ENCODE measurements around the gene INSIG2. TPM values are rescaled to one million over a fixed set of nuclear protein-coding genes. Genes with fewer than 3 reads are reported as not detected.

The INSIG2 gene
- total and polyA plus RNA-seq, 12 donors: 5.6 to 19.3 (median 13.5) TPM

- no peak for DNase-seq
- 54 to 57% methylated on average over 3 of the region's 3 CpGs for WGBS, 2 donors
- no peak for ATAC-seq
- Histone ChIP-seq H3K4me3 (no peak overlapping the region), H3K4me1 (no peaks in the 10 kb centered on the region), H3K36me3 (no peaks in the 10 kb centered on the region), H3K9me3 (no peaks in the 10 kb centered on the region), H3K27me3 (peaks cover 0 to 7% (median 0%) of the 10 kb centered on the region in 7 donors), H3K27ac (no peak overlapping the region)
- TF ChIP-seq CTCF (IDR thresholded peaks at IDR 0.05): no peak
- intact Hi-C loops (cut with DNase I): no loop called here
Measured at GRCh38 chr2:118078734-118079133, 9.5 kb upstream of the INSIG2 start.

- 80 to 87% methylated on average over 5 of the region's 5 CpGs for WGBS, 2 donors
- ATAC-seq (no peak), DNase-seq (no peak)
- intact Hi-C loops (cut with DNase I): loop anchor here in 2 of 10 donors (10.0 kb wide), 2 partner anchors 100 to 270 kb away; partner anchors contain the start of gene DDX18 (in 2 of the 2)
- H3K4me1 ChIP-seq: peaks cover 0 to 14% (median 7%) of the 10 kb centered on the region in 9 donors
- TF ChIP-seq CTCF (IDR thresholded peaks at IDR 0.05): no peak
- no peaks in the 10 kb centered on the region for H3K9me3 ChIP-seq
- H3K36me3 ChIP-seq: no peaks in the 10 kb centered on the region
- H3K4me3 ChIP-seq: no peak overlapping the region
- peaks cover 0 to 6% (median 0%) of the 10 kb centered on the region in 7 donors for H3K27me3 ChIP-seq
- no peak overlapping the region for H3K27ac ChIP-seq
Measured at GRCh38 chr2:118084491-118085089, 3.7 kb upstream of the INSIG2 start.

- H3K36me3 ChIP-seq: no peaks in the 10 kb centered on the region
- peaks cover 0 to 23% (median 14%) of the 10 kb centered on the region in 9 donors for H3K4me1 ChIP-seq
- H3K27me3 ChIP-seq: peaks cover 0 to 6% (median 0%) of the 10 kb centered on the region in 7 donors
- ATAC-seq (no peak), DNase-seq (no peak)
- no peak overlapping the region for H3K27ac ChIP-seq
- WGBS, 2 donors: 93% methylated on average over 2 of the region's 2 CpGs
- no peak for TF ChIP-seq CTCF (IDR thresholded peaks at IDR 0.05)
- no peaks in the 10 kb centered on the region for H3K9me3 ChIP-seq
- intact Hi-C loops (cut with DNase I): loop anchor here in 2 of 10 donors (10.0 kb wide), 2 partner anchors 99 to 271 kb away; partner anchors contain the start of gene DDX18 (in 2 of the 2)
- no peak overlapping the region for H3K4me3 ChIP-seq
Measured at GRCh38 chr2:118085173-118086023, 2.9 kb upstream of the INSIG2 start.

- Histone ChIP-seq H3K27ac (no peak overlapping the region), H3K36me3 (no peaks in the 10 kb centered on the region), H3K9me3 (no peaks in the 10 kb centered on the region), H3K4me3 (no peak overlapping the region), H3K27me3 (peaks cover 0 to 6% (median 0%) of the 10 kb centered on the region in 7 donors), H3K4me1 (peaks cover 0 to 25% (median 14%) of the 10 kb centered on the region in 9 donors)
- WGBS, 2 donors: 85 to 88% methylated on average over 3 of the region's 3 CpGs
- no peak for TF ChIP-seq CTCF (IDR thresholded peaks at IDR 0.05)
- ATAC-seq (no peak), DNase-seq (no peak)
- intact Hi-C loops (cut with DNase I): loop anchor here in 2 of 10 donors (10.0 kb wide), 2 partner anchors 99 to 271 kb away; partner anchors contain the start of gene DDX18 (in 2 of the 2)
Measured at GRCh38 chr2:118086024-118086633, 2.1 kb upstream of the INSIG2 start.
